ENCODE results near the gene DNMBP. TPM values are rescaled to one million over a fixed set of nuclear protein-coding genes. Genes with fewer than 3 reads are reported as not detected.
"Not testable (repeated sequence)": the region's sequence is repeated elsewhere in the genome, so short reads cannot be mapped to it uniquely, and the experiment has no call there.

Gene DNMBP
- total RNA-seq, 1 donor from 2014 or later = 19.7 TPM

DNA sequence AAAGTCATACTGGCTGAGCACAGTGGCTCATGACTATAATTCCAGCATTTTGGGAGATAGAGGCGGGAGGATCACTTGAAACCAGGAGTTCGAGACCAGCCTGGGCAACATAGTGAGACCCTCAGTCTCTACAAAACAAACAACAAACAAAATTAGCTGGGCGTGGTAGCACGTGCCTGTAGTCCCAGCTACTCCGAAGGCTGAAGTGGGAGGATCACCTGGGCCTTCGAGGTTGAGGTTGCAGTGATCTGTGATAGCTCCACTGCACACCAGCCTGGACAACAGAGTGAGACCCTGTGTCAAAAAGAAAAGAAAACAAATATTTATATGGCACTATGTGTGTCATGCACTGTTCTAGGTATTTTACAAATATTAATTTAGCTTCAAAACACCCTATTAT is 94.3 kb downstream of the DNMBP start:
- DNase-seq (ENCODE audit: low spot score) = no peak

- no peak for DNase-seq (ENCODE audit: low spot score)
Observed at GRCh38 chr10:99914236-99914635, 95.5 kb downstream of the DNMBP start.

DNA sequence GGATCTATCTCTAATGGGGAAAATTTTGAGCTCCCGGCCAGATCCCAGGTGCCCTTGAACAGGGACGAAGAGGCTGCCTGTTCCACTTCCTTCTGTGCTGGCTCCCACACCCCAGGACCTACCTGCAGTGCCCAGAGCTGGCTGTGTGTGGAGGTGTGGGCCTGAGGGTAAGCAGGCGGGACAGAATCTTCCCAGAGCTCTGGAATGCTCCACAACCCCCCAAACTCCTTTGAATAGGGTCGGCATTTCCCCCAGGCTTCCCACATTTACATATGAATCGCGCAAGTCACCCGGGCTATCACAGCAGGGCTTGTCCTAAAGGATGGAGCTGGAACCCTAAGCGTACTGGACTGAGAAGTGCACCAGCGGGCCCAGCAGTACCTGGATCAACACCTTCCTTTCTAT is 95.9 kb downstream of the DNMBP start:
- DNase-seq (ENCODE audit: low spot score) = no peak

DNA sequence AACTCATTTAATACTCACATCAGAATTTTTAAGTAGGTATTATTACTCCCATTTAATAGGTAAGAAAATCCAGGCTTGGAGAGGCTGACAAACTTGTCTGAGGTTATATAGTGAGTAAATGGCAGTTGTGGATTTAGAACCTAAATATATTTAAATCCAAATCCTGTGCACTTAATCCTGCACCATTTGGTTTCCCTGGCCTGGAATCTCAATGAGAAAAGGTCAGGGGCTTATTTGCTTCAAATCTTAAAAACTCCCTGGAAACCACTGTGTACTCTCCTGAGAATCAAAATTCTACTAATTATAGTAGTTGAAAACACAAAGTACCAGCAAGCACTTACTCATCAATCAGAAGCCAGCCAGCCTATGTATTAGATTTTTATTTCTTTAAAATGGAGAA is 97.7 kb downstream of the DNMBP start:
- DNase-seq (ENCODE audit: low spot score) = no peak

DNA sequence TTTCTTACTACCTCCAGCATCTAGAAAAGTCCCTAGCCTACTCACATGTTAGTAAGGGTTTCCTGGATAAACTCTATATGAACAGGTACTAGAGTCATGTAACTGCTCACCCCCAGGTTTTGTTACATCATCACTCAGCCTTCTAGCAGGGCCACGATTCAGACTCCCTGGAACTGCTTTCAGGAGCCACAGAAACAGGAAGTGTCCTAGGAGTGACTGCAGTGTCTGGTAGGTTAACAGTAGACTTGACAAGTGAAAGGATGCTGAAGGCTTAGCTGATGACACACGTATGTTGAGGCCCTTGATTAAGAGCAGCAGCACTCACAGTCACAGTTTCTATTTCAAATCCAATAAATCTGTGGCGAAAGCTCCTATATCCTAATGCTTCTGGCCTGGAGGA is 101.2 kb downstream of the DNMBP start:
- DNase-seq (ENCODE audit: low spot score) = no peak

GRCh38 chr10:99906470-99906869 is 103.3 kb downstream of the DNMBP start:
- no peak for DNase-seq (ENCODE audit: low spot score)

DNA sequence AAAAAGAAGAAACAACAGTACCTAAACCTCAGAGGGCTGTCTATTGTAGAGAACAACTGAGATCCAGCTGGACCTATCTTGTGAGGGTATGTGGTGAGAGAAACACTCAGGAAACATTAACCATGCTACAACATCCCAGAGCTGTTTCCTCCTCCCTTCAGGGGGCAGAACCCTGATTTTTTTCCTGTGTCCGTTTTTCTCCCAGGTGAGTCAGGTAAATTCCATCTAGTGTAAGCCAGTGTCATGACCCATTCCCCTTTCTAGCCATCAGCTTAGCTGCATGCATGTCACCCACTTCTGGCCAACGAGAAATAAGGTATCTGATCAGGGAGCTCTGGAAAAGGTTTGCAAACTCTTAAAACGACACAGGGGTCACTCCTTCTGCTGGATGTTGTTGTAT is 103.8 kb downstream of the DNMBP start:
- DNase-seq (ENCODE audit: low spot score) = no peak

- DNase-seq (ENCODE audit: low spot score) = no peak
Observed at GRCh38 chr10:99895867-99896266, 113.9 kb downstream of the DNMBP start.

DNA sequence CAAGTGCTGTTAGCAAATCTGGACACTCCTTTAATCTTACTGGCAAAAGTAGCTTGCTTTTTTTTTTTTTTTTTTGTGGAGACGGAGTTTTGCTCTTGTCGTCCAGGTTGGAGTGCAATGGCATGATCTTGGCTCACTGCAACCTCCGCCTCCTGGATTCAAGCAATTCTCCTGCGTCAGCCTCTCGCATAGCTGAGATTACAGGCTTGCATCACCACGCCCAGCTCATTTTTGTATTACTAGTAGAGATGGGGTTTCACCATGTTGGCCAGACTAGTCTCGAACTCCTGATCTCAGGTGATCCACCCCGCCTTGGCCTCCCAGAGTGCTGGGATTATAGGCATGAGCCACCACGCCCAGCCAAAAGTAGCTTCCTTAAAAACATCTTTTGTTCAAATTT is 114.7 kb downstream of the DNMBP start:
- not testable (repeated sequence) for DNase-seq (ENCODE audit: low spot score)

- DNase-seq (ENCODE audit: low spot score) = no peak
Observed at GRCh38 chr10:99894613-99895012, 115.1 kb downstream of the DNMBP start.

DNA sequence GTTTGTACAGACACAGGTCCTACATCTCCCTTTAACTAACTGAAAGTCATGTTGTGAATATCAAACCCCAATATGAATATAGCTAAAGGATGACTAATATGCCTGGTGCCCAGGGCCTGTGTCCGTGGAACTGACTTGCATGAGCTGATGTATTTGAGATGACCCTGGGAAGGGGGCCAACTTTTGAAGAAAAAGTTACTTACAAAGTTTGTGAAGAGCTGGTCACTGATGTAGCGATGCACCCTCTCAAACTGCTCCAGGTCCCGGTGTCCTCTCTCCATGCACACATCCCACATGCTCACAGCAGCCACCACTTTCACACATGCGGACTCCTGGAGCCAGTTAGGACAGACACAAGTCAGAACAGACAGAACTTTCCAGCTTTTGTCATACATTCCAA is 121.1 kb downstream of the DNMBP start:
- no peak for DNase-seq (ENCODE audit: low spot score)

- DNase-seq (ENCODE audit: low spot score) = no peak
Observed at GRCh38 chr10:99883523-99883922, 126.2 kb downstream of the DNMBP start.

GRCh38 chr10:99881371-99881770 is 128.4 kb downstream of the DNMBP start:
- DNase-seq (ENCODE audit: low spot score) = no peak

DNA sequence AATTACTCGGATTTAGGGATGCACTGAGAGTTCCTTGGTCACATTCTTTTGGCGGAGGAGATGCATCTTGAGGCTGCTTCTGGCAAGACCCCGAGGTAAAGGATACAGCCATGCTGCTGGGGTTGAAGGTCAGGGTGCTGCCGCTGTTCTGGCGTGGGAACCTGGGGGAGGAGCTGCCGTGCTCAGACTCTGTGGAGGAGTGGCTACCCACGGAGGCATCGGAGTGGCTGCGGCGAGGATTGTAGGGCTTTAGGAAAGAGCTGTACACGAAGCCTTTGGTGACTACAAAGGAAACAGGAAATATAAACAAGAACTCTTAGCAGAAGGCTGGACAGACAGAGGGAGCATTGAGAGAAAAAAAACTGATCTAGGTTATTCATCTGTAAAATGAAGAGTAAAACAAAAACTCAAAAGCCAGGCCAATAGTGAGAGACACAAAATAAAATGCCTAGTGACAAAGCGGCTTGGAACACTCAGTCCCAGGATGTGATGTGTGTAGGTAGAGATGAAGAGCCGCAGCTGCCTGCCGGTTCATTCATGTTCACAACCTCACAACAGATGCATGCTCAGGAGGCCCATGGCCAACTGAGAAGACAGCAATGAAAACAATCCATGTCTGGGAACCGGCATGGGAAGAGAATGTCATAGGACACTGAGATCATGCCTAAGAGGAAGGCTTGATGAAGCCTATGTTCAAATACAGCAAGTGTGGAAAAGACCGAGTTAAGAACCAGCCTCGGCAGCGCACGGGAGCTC is 129.5 kb downstream of the DNMBP start:
- no peak for DNase-seq (ENCODE audit: low spot score)

GRCh38 chr10:99875473-99875872 is 134.3 kb downstream of the DNMBP start:
- DNase-seq (ENCODE audit: low spot score) = no peak

- no peak for DNase-seq (ENCODE audit: low spot score)
Observed at GRCh38 chr10:99874341-99875085, 135.2 kb downstream of the DNMBP start.

DNA sequence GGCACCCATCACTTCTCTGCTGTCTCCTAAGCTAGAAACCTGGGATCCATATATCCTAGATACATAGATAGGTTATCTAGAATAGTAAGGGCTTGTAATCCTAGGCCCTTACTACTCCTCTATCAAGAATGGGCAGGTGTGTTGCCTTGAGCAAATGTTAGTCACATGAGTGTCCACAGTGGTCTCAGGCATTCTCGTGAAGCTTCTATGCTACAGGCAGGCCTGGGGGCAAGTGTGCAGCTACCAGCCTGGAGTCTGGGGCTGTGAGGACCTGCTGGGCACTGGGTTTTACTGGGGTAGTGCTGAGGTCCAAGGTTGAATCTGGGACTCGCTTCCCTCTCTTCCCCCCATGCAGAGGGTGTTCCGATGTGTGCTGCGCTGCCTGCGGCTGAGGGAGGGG is 135.9 kb downstream of the DNMBP start:
- no peak for DNase-seq (ENCODE audit: low spot score)

GRCh38 chr10:99872367-99873162 is 137.2 kb downstream of the DNMBP start:
- no peak for DNase-seq (ENCODE audit: low spot score)

GRCh38 chr10:99870123-99870730 is 139.5 kb downstream of the DNMBP start:
- no peak for DNase-seq (ENCODE audit: low spot score)

- DNase-seq (ENCODE audit: low spot score) = no peak
Observed at GRCh38 chr10:99869581-99870122, 140.1 kb downstream of the DNMBP start.

DNA sequence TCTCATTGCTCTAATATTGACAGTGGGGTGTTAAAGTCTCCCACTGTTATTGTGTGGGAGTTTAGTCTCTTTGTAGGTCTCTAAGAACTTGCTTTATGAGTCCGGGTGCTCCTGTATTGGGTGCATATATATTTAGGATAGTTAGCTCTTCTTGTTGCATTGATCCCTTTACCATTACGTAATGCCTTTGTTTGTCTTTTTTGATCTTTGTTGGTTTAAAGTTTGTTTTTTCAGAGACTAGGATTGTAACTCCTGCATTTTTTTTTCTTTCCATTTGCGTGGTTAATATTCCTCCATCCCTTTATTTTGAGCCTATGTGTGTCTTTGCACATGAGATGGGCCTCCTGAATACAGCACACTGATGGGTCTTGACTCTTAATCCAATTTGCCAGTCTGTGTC is 142.5 kb downstream of the DNMBP start:
- DNase-seq (ENCODE audit: low spot score) = not testable (repeated sequence)
